Activated naive CD8-positive, alpha-beta T cell treated with anti-CD3 and anti-CD28 coated beads, Interleukin-2, amount 50 U/mL, for 24 hours (primary cell): ENCODE measurements around the gene DAZ4.
"Not testable (repeated sequence)": the region's sequence is repeated elsewhere in the genome, so short reads cannot be mapped to it uniquely, and the experiment has no call there.

Source experiments
- ATAC-seq: fragments of 150-1000 bp; cut with Tn5 transposase; one replicate; pipeline ENCODE4 v1.10.0; 2021
- DNase-seq: peaks from one replicate; pipeline ENCODE4 v3.0.0; 2021
- H3K27ac Mint-ChIP-seq: one replicate; pipeline ENCODE4 v1.8.0; 2021; ENCODE audit warnings: mild to moderate bottlenecking, mixed read lengths
- H3K27me3 Mint-ChIP-seq: one replicate; pipeline ENCODE4 v1.8.0; 2021; ENCODE audit warnings: mixed read lengths
- H3K36me3 Mint-ChIP-seq: one replicate; pipeline ENCODE4 v1.8.0; 2021; ENCODE audit warnings: low read depth, mixed read lengths
- H3K4me1 Mint-ChIP-seq: one replicate; pipeline ENCODE4 v1.8.0; 2021; ENCODE audit warnings: mixed read lengths
- H3K4me3 Mint-ChIP-seq: one replicate; pipeline ENCODE4 v1.8.0; 2021; ENCODE audit warnings: mild to moderate bottlenecking, moderate library complexity, mixed read lengths
- H3K9me3 Mint-ChIP-seq: one replicate; pipeline ENCODE4 v1.8.0; 2021; ENCODE audit warnings: mixed read lengths

The DAZ4 gene, protein sequence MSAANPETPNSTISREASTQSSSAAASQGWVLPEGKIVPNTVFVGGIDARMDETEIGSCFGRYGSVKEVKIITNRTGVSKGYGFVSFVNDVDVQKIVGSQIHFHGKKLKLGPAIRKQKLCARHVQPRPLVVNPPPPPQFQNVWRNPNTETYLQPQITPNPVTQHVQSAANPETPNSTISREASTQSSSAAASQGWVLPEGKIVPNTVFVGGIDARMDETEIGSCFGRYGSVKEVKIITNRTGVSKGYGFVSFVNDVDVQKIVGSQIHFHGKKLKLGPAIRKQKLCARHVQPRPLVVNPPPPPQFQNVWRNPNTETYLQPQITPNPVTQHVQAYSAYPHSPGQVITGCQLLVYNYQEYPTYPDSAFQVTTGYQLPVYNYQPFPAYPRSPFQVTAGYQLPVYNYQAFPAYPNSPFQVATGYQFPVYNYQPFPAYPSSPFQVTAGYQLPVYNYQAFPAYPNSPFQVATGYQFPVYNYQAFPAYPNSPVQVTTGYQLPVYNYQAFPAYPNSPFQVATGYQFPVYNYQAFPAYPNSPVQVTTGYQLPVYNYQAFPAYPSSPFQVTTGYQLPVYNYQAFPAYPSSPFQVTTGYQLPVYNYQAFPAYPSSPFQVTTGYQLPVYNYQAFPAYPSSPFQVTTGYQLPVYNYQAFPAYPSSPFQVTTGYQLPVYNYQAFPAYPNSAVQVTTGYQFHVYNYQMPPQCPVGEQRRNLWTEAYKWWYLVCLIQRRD

DNA sequence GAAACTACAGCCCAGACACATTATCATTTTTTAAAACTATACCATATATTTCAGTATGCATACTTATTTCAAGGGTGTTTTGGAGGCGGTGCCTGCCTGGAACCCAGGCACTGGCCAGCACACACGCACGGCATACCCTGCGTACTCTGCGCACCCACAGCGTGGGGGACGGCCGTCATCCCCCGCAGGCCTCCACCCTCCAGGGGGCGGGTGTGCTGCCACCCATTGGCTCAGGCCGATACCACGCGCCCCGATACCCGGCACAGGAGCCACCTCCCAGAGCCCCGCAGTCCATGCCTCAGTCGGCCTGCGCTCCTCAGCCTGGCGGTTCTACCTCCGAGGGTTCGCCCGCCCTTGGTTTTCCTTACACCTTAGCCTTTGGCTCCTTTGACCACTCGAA, at the start of gene DAZ4:
DAZ4 (plus strand) TSS at position 301 of the 400 bp plus-strand sequence. CDS start 208 bp downstream, outside the sequence.
- not testable (repeated sequence) for DNase-seq, H3K36me3 Mint-ChIP-seq, H3K27me3 Mint-ChIP-seq, ATAC-seq, H3K9me3 Mint-ChIP-seq, H3K4me3 Mint-ChIP-seq, H3K4me1 Mint-ChIP-seq, H3K27ac Mint-ChIP-seq

- not testable (repeated sequence) for H3K27me3 Mint-ChIP-seq, DNase-seq, H3K9me3 Mint-ChIP-seq, H3K36me3 Mint-ChIP-seq, H3K4me3 Mint-ChIP-seq, H3K4me1 Mint-ChIP-seq, H3K27ac Mint-ChIP-seq, ATAC-seq
Observed at GRCh38 chrY:24813293-24813692, 20.4 kb upstream of the DAZ4 start, which contains the start of gene DAZ3. Gene DAZ3 (minus strand): TSS chrY:24813393. CDS start chrY:24813185, 208 bp downstream.

GRCh38 chrY:24821836-24822235, 11.9 kb upstream of the DAZ4 start:
- not testable (repeated sequence) for DNase-seq, H3K36me3 Mint-ChIP-seq, H3K4me3 Mint-ChIP-seq, H3K4me1 Mint-ChIP-seq, H3K27me3 Mint-ChIP-seq, ATAC-seq, H3K9me3 Mint-ChIP-seq, H3K27ac Mint-ChIP-seq

DNA sequence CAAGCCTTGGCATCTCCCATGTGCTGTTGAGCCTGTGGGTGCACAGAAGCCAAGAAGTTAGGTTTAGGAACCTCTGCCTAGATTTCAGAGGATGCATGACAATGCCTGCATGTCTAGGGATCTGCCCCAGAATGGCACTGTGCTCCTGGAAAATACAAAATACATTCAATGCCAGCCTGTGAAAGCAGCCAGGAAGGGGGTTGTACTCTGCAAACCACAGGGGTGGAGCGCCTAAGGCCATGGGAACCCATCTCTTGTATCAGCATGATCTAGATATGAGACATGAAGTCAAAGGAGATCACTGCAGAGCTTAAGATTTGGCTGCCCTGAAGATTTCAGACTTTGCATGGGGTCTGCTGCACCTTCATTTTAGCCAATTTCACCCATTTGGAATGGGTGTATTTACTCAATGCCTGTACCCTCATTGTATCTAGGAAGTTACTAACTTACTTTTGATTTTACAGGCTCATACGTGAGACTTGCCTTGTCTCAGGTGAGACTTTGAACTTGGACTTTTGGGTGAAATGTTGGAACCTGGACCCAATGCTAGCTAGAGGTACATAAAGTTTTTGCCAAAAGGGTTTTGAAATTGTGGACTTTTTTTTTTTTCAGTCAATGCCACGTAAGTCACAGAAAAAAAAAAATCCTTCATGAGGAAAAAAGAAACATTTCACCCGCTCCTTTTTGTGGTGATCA, 9.4 kb upstream of the DAZ4 start:
- not testable (repeated sequence) for ATAC-seq, H3K9me3 Mint-ChIP-seq, H3K27ac Mint-ChIP-seq, H3K4me1 Mint-ChIP-seq, H3K27me3 Mint-ChIP-seq, H3K4me3 Mint-ChIP-seq, DNase-seq, H3K36me3 Mint-ChIP-seq

DNA sequence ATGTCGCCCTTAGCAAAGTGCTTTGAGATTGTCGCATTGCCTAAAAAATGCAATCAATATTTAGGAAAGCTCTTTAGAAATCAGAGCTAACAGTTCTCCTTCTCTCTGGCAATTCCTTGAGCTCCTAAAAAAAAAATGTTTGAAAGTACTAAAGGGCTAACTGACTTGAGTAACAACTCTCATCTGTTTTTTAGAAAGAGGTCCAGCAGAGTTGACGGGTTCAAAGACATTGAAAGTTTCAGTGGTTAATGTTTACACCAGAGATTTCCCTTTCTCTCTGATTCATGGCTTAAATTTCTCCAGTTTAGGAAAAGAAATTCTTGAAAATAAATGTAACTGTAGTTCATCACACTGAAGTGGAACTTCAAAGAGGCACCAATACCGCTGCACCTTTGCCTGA, 8.7 kb upstream of the DAZ4 start:
- not testable (repeated sequence) for H3K27me3 Mint-ChIP-seq, DNase-seq, H3K4me1 Mint-ChIP-seq, H3K36me3 Mint-ChIP-seq, H3K27ac Mint-ChIP-seq, H3K4me3 Mint-ChIP-seq, H3K9me3 Mint-ChIP-seq, ATAC-seq
